Fibroblast of lung (primary cell): ENCODE results near the gene LGR6.

ENCODE experiments used
- CTCF ChIP-seq, 2 donors: IDR thresholded peaks in 1 of 2; conservative IDR thresholded peaks in 1 of 2; 1 replicate in 1 of 2; 2 replicates in 1 of 2; pipeline ENCODE4 v1.5.1; 2011 to 2012; ENCODE audit warnings: low read length in 2 of 2, control low read depth in 1 of 2, inconsistent platforms in 1 of 2, low read depth in 1 of 2, mild to moderate bottlenecking in 1 of 2
- EZH2 ChIP-seq: IDR thresholded peaks from 2 replicates; pipeline ENCODE4 v1.5.1; 2012; ENCODE audit warnings: low read length, control low read depth, mild to moderate bottlenecking; ENCODE audit errors: missing control alignments

- TF ChIP-seq CTCF (conservative IDR thresholded peaks at IDR 0.05 in 1 of 2, IDR thresholded peaks at IDR 0.05 in 1 of 2; ENCODE audit: low read depth in 1 of 2, low read length in 2 of 2) (no peak), EZH2 (no peak)
These were observed 6.5 kb downstream of the LGR6 start for GRCh38 chr1:202200112-202200548.
